ENCODE data around the gene TMEM255A.
A peak's percentile ranks its signal among the peaks of the same experiment; 100 is the strongest.
"Not testable (repeated sequence)": the region's sequence is repeated elsewhere in the genome, so short reads cannot be mapped to it uniquely, and the experiment has no call there.

TMEM255A gene

GRCh38 chrX:120310861-120311726 lies at the start of gene TMEM255A:
Gene TMEM255A, minus strand, starts transcription at chrX:120311461. Its CDS starts 152 bp downstream, at chrX:120311309.
- no peak for DNase-seq (ENCODE audit: low spot score)

- no peak for DNase-seq (ENCODE audit: low spot score)
These were observed 47.6 kb upstream of the TMEM255A start for GRCh38 chrX:120358737-120359456.

GRCh38 chrX:120357186-120357585 lies 45.9 kb upstream of the TMEM255A start:
- no peak for DNase-seq (ENCODE audit: low spot score)

GRCh38 chrX:120356084-120356483 lies 44.8 kb upstream of the TMEM255A start:
- no peak for DNase-seq (ENCODE audit: low spot score)

GRCh38 chrX:120350450-120351138 lies 39.3 kb upstream of the TMEM255A start:
- no peak for DNase-seq (ENCODE audit: low spot score)

- DNase-seq (ENCODE audit: low spot score) = not testable (repeated sequence)
These were observed 33.3 kb upstream of the TMEM255A start for GRCh38 chrX:120344566-120344965.

- DNase-seq (ENCODE audit: low spot score) = no peak
These were observed 25.6 kb upstream of the TMEM255A start for GRCh38 chrX:120336899-120337298.

- DNase-seq (ENCODE audit: low spot score) = no peak
These were observed 24.0 kb upstream of the TMEM255A start for GRCh38 chrX:120335289-120335688.

- no peak for DNase-seq (ENCODE audit: low spot score)
These were observed 23.3 kb upstream of the TMEM255A start for GRCh38 chrX:120334603-120335002.

GRCh38 chrX:120334151-120334550 lies 22.9 kb upstream of the TMEM255A start:
- DNase-seq (ENCODE audit: low spot score) = no peak

GRCh38 chrX:120332394-120332793 lies 21.1 kb upstream of the TMEM255A start:
- no peak for DNase-seq (ENCODE audit: low spot score)

- DNase-seq (ENCODE audit: low spot score) = no peak
These were observed 19.9 kb upstream of the TMEM255A start for GRCh38 chrX:120331116-120331515.

GRCh38 chrX:120321520-120322281 lies 10.4 kb upstream of the TMEM255A start:
- DNase-seq (ENCODE audit: low spot score) = no peak

GRCh38 chrX:120318411-120318810 lies 7.2 kb upstream of the TMEM255A start:
- DNase-seq (ENCODE audit: low spot score) = no peak

- no peak for DNase-seq (ENCODE audit: low spot score)
These were observed 5.5 kb upstream of the TMEM255A start for GRCh38 chrX:120316587-120317283.

GRCh38 chrX:120315776-120316175 lies 4.5 kb upstream of the TMEM255A start:
- DNase-seq (ENCODE audit: low spot score) = no peak

GRCh38 chrX:120311727-120312063 lies 434 bp upstream of the TMEM255A start:
- no peak for DNase-seq (ENCODE audit: low spot score)

GRCh38 chrX:120309873-120310705 lies 1.2 kb downstream of the TMEM255A start:
- DNase-seq (ENCODE audit: low spot score) = peak; percentile 18

GRCh38 chrX:120308959-120309872 lies 2.0 kb downstream of the TMEM255A start:
- no peak for DNase-seq (ENCODE audit: low spot score)

Measured in hepatic stellate cell (primary cell).